OCI-LY7 (cell line): ENCODE measurements around the gene RFX7. TPM values are rescaled to one million over a fixed set of nuclear protein-coding genes. Genes with fewer than 3 reads are reported as not detected.

ENCODE experiments used
- BruUV-seq: library from RNA; stranded (reverse); fragments of 400-500 nt; replicated peaks from 2 replicates; lab custom pipeline; 2021; lab: Mats Ljungman, UMichigan
- CTCF ChIA-PET: fragments of 300-600 bp; sonication (Branson Sonifier 250); formaldehyde crosslinking; loops from one replicate; lab custom pipeline; 2022; ENCODE audit warnings: antibody characterized with exemption; ENCODE audit not compliant: unreplicated experiment; lab: Charles Lee
- POLR2A ChIA-PET: fragments of 300-600 bp; sonication (Branson Sonifier 250); formaldehyde crosslinking; loops from one replicate; lab custom pipeline; 2022; ENCODE audit warnings: antibody characterized with exemption; lab: Charles Lee
- DNase-seq: peaks from one replicate; pipeline ENCODE4 v3.0.0-alpha.2; 2015; ENCODE audit warnings: low spot score
- H2AFZ ChIP-seq: fragments of 200-600 bp; sonication (generic), shearing (Covaris generic); 2 replicates; pipeline ENCODE4 v1.6.1; 2014; ENCODE audit warnings: mild to moderate bottlenecking, antibody characterized with exemption, low read length, moderate library complexity
- H3K27ac ChIP-seq: fragments of 200-600 bp; sonication (generic); 2 replicates; pipeline ENCODE4 v1.5.1; 2014; ENCODE audit warnings: mixed run types, low read depth, mild to moderate bottlenecking, moderate library complexity, low read length, inconsistent platforms; ENCODE audit not compliant: poor library complexity, severe bottlenecking
- H3K36me3 ChIP-seq: fragments of 200-600 bp; sonication (generic); 2 replicates; pipeline ENCODE4 v1.6.1; 2014; ENCODE audit warnings: mild to moderate bottlenecking, antibody characterized with exemption, low read length, moderate library complexity, mixed read lengths; ENCODE audit not compliant: insufficient read depth
- H3K4me1 ChIP-seq: fragments of 200-600 bp; sonication (generic); 2 replicates; pipeline ENCODE4 v1.5.1; 2014; ENCODE audit warnings: mild to moderate bottlenecking, low read length; ENCODE audit not compliant: insufficient read depth, poor library complexity, severe bottlenecking
- H3K4me2 ChIP-seq: fragments of 200-600 bp; sonication (generic); 2 replicates; pipeline ENCODE4 v1.6.1; 2014; ENCODE audit warnings: mild to moderate bottlenecking, low read length
- H3K4me3 ChIP-seq: fragments of 200-600 bp; sonication (generic); 2 replicates; pipeline ENCODE4 v1.5.1; 2014; ENCODE audit warnings: mild to moderate bottlenecking, low read depth, low read length; ENCODE audit not compliant: poor library complexity, severe bottlenecking
- H3K79me2 ChIP-seq: fragments of 200-600 bp; sonication (generic); 2 replicates; pipeline ENCODE4 v1.6.1; 2016; ENCODE audit warnings: low read depth, mild to moderate bottlenecking, low read length, moderate library complexity, mixed read lengths; ENCODE audit not compliant: insufficient read depth
- H3K9me2 ChIP-seq: fragments of 200-600 bp; sonication (generic); 2 replicates; pipeline ENCODE4 v1.6.1; 2016; ENCODE audit warnings: mild to moderate bottlenecking, low read length, mixed read lengths; ENCODE audit not compliant: insufficient read depth
- H3K9me3 ChIP-seq: fragments of 200-600 bp; sonication (generic); 2 replicates; pipeline ENCODE4 v1.6.1; 2014; ENCODE audit warnings: mild to moderate bottlenecking, mixed run types, low read length, mixed read lengths
- H4K20me1 ChIP-seq: fragments of 200-600 bp; sonication (generic); 2 replicates; pipeline ENCODE4 v1.6.1; 2014; ENCODE audit warnings: mild to moderate bottlenecking, antibody characterized with exemption, low read length, moderate library complexity, mixed read lengths; ENCODE audit not compliant: insufficient read depth
- EZH2phosphoT487 ChIP-seq: fragments of 200-600 bp; sonication (generic); IDR thresholded peaks from 2 replicates; pipeline ENCODE4 v1.6.1; 2018; ENCODE audit warnings: low read depth, borderline replicate concordance, mild to moderate bottlenecking, mixed run types, antibody characterized with exemption, low read length, moderate library complexity, mixed read lengths
- intact Hi-C: fragments of 100-400 bp; cut with micrococcal nuclease; formaldehyde crosslinking; loops from one replicate; pipeline ENCODE4 v1.10.0; 2022; ENCODE audit not compliant: unreplicated experiment
- total RNA-seq, 2 experiments: library from RNA; depleted of rRNA in 1 of 2; stranded (reverse); fragments of >200 nt in 1 of 2; shearing (Covaris generic) in 1 of 2; gene quantifications; 2 replicates each; pipeline ENCODE4 v1.2.3, GENCODE V29; 2014 to 2022
- TF ChIP-seq, protein P1 (sequence below): fragments of 200-600 bp; sonication (generic); conservative IDR thresholded peaks from 2 replicates; pipeline ENCODE4 v1.5.1; 2014; ENCODE audit warnings: mild to moderate bottlenecking, antibody characterized with exemption, low read length, moderate library complexity, mixed read lengths

Gene RFX7
- total RNA-seq, 2 experiments from 2014 or later: 10.3 to 33.9 TPM

DNA sequence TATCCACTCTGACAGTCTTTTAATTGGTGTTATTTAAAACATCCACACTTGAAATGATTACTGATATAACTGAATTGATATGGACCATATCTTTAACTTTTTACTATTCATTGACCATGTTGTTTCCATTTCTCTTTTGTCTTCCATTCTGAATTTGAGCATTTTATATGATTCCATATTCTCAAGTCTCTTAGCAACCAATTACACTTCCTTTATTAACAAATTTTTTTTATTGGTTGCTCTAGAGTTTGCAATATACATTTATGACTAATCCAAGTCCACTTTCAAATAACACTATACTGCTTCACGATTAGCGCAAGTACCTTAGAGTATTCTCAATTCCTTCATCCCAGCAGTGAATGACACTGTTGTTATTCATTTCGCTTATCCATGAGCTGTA, 16.4 kb downstream of the RFX7 start:
- H3K4me2 ChIP-seq: no peak overlapping the region
- H3K4me1 ChIP-seq: no peaks in the 10 kb centered on the region
- POLR2A ChIA-PET: no interaction called here
- CTCF ChIA-PET: no interaction called here
- peaks cover 79% of the 10 kb centered on the region for H3K9me3 ChIP-seq
- peaks cover 83% of the 10 kb centered on the region for H3K36me3 ChIP-seq
- TF ChIP-seq EZH2phosphoT487: no peak
- TF ChIP-seq, protein P1, sequence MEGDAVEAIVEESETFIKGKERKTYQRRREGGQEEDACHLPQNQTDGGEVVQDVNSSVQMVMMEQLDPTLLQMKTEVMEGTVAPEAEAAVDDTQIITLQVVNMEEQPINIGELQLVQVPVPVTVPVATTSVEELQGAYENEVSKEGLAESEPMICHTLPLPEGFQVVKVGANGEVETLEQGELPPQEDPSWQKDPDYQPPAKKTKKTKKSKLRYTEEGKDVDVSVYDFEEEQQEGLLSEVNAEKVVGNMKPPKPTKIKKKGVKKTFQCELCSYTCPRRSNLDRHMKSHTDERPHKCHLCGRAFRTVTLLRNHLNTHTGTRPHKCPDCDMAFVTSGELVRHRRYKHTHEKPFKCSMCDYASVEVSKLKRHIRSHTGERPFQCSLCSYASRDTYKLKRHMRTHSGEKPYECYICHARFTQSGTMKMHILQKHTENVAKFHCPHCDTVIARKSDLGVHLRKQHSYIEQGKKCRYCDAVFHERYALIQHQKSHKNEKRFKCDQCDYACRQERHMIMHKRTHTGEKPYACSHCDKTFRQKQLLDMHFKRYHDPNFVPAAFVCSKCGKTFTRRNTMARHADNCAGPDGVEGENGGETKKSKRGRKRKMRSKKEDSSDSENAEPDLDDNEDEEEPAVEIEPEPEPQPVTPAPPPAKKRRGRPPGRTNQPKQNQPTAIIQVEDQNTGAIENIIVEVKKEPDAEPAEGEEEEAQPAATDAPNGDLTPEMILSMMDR: no peak
- peaks cover 69% of the 10 kb centered on the region; the same call in 1 of the 2 replicates for H3K79me2 ChIP-seq
- intact Hi-C loops: no loop called here
- DNase-seq: no peak
- H3K9me2 ChIP-seq: no peaks in the 10 kb centered on the region
- H3K4me3 ChIP-seq: no peak overlapping the region
- H2AFZ ChIP-seq: no peak overlapping the region
- BruUV-seq: no TSS peak
- H4K20me1 ChIP-seq: no peaks in the 10 kb centered on the region
- H3K27ac ChIP-seq: no peak overlapping the region

DNA sequence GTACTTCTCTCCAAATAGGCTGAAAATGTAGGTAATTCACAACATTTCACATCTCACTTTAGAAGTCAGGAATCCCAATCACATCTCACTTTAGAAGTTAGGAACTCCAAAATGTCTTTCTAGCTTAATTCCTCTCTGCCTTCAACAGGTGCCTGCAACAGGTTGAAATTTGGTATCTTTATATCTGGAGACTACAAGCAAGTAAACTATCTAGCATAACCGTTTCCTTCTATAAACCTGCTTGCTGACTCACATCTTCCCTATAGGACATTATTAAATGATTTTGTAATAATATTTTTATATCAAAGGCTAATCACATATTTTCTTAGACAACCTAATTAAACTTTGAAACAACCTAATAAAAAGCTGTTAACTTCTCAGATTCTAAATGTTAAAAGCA, 18.2 kb downstream of the RFX7 start:
- intact Hi-C loops: no loop called here
- Histone ChIP-seq H3K27ac (no peak overlapping the region), H3K4me2 (no peak overlapping the region), H4K20me1 (no peaks in the 10 kb centered on the region), H3K36me3 (peaks cover 77% of the 10 kb centered on the region), H2AFZ (no peak overlapping the region), H3K79me2 (peaks cover 78% of the 10 kb centered on the region; the same call in 1 of the 2 replicates), H3K9me2 (no peaks in the 10 kb centered on the region), H3K4me3 (no peak overlapping the region), H3K4me1 (no peaks in the 10 kb centered on the region), H3K9me3 (peaks cover 77% of the 10 kb centered on the region)
- ChIA-PET CTCF (no interaction called here), POLR2A (interaction anchor here (0.6 to 1.9 kb wide), 3 partner anchors 13 to 207 kb away, joined by 3 to 5 read pairs (median 3); no protein-coding TSS in a partner anchor)
- no peak for TF ChIP-seq EZH2phosphoT487
- TF ChIP-seq, protein P1: no peak
- BruUV-seq: no TSS peak
- DNase-seq: no peak

GRCh38 chr15:56222302-56222701, 21.4 kb downstream of the RFX7 start:
- peaks cover 52% of the 10 kb centered on the region for H3K9me3 ChIP-seq
- no peaks in the 10 kb centered on the region for H3K9me2 ChIP-seq
- H3K4me3 ChIP-seq: no peak overlapping the region
- BruUV-seq: no TSS peak
- DNase-seq: no peak
- peaks cover 50% of the 10 kb centered on the region for H3K36me3 ChIP-seq
- intact Hi-C loops: no loop called here
- no peak overlapping the region for H2AFZ ChIP-seq
- ChIA-PET CTCF (no interaction called here), POLR2A (interaction anchor here (1.0 kb wide), 1 partner anchor 22 kb away, joined by 3 read pairs; no protein-coding TSS in a partner anchor)
- H3K79me2 ChIP-seq: peaks cover 69% of the 10 kb centered on the region; the same call in 1 of the 2 replicates
- H3K27ac ChIP-seq: no peak overlapping the region
- no peak overlapping the region for H3K4me2 ChIP-seq
- no peaks in the 10 kb centered on the region for H4K20me1 ChIP-seq
- TF ChIP-seq, protein P1: no peak
- TF ChIP-seq EZH2phosphoT487: no peak
- no peaks in the 10 kb centered on the region for H3K4me1 ChIP-seq
